Measurements from ENCODE around the gene FMR1NB.

The FMR1NB gene

GRCh38 chrX:147981038-147981752, at the start of gene FMR1NB:
FMR1NB (plus strand) TSS chrX:147981337; CDS start chrX:147981403, 66 bp downstream.
- no peak for DNase-seq (ENCODE audit: extremely low spot score, insufficient read length, low read depth)

GRCh38 chrX:147933815-147934214, 47.3 kb upstream of the FMR1NB start:
- DNase-seq (ENCODE audit: extremely low spot score, insufficient read length, low read depth): no peak
- FAIRE-seq: no peak

More at GRCh38 chrX:147981038-147981752, at the start of gene FMR1NB:
- FAIRE-seq: no peak

- DNase-seq (ENCODE audit: extremely low spot score, insufficient read length, low read depth): no peak
- FAIRE-seq: no peak
Observed at GRCh38 chrX:147935156-147935758, 45.9 kb upstream of the FMR1NB start.

GRCh38 chrX:147945286-147945685, 35.9 kb upstream of the FMR1NB start:
- FAIRE-seq: no peak
- DNase-seq (ENCODE audit: extremely low spot score, insufficient read length, low read depth): no peak

GRCh38 chrX:147948531-147948930, 32.6 kb upstream of the FMR1NB start:
- DNase-seq (ENCODE audit: extremely low spot score, insufficient read length, low read depth) (no peak), FAIRE-seq (no peak)

- DNase-seq (ENCODE audit: extremely low spot score, insufficient read length, low read depth) (no peak), FAIRE-seq (no peak)
Observed at GRCh38 chrX:147950352-147950751, 30.8 kb upstream of the FMR1NB start.

- no peak for DNase-seq (ENCODE audit: extremely low spot score, insufficient read length, low read depth)
- FAIRE-seq: no peak
Observed at GRCh38 chrX:147953976-147954375, 27.2 kb upstream of the FMR1NB start.

- FAIRE-seq (no peak), DNase-seq (ENCODE audit: extremely low spot score, insufficient read length, low read depth) (no peak)
Observed at GRCh38 chrX:147957291-147957690, 23.8 kb upstream of the FMR1NB start.

GRCh38 chrX:147958291-147958690, 22.8 kb upstream of the FMR1NB start:
- DNase-seq (ENCODE audit: extremely low spot score, insufficient read length, low read depth): no peak
- FAIRE-seq: no peak

GRCh38 chrX:147960722-147961121, 20.4 kb upstream of the FMR1NB start:
- no peak for FAIRE-seq

GRCh38 chrX:147962476-147962875, 18.7 kb upstream of the FMR1NB start:
- FAIRE-seq (no peak), DNase-seq (ENCODE audit: extremely low spot score, insufficient read length, low read depth) (no peak)

More at GRCh38 chrX:147960722-147961121, 20.4 kb upstream of the FMR1NB start:
- no peak for DNase-seq (ENCODE audit: extremely low spot score, insufficient read length, low read depth)

GRCh38 chrX:147978931-147979330, 2.2 kb upstream of the FMR1NB start:
- no peak for DNase-seq (ENCODE audit: extremely low spot score, insufficient read length, low read depth)
- FAIRE-seq: no peak

- DNase-seq (ENCODE audit: extremely low spot score, insufficient read length, low read depth) (no peak), FAIRE-seq (no peak)
Observed at GRCh38 chrX:148020329-148020728, 39.2 kb downstream of the FMR1NB start.

GRCh38 chrX:148024425-148025148, 43.5 kb downstream of the FMR1NB start:
- DNase-seq (ENCODE audit: extremely low spot score, insufficient read length, low read depth) (no peak), FAIRE-seq (peak; percentile 87)

- DNase-seq (ENCODE audit: extremely low spot score, insufficient read length, low read depth) (no peak), FAIRE-seq (no peak)
Observed at GRCh38 chrX:148035380-148035779, 54.2 kb downstream of the FMR1NB start.

- no peak for DNase-seq (ENCODE audit: extremely low spot score, insufficient read length, low read depth)
- no peak for FAIRE-seq
Observed at GRCh38 chrX:148037020-148037419, 55.9 kb downstream of the FMR1NB start.

- DNase-seq (ENCODE audit: extremely low spot score, insufficient read length, low read depth) (no peak), FAIRE-seq (no peak)
Observed at GRCh38 chrX:148043271-148043855, 62.2 kb downstream of the FMR1NB start.

- DNase-seq (ENCODE audit: extremely low spot score, insufficient read length, low read depth) (no peak), FAIRE-seq (no peak)
Observed at GRCh38 chrX:148047200-148047599, 66.1 kb downstream of the FMR1NB start.

GRCh38 chrX:148049441-148049840, 68.3 kb downstream of the FMR1NB start:
- FAIRE-seq (peak; percentile 89), DNase-seq (ENCODE audit: extremely low spot score, insufficient read length, low read depth) (no peak)

- FAIRE-seq (no peak), DNase-seq (ENCODE audit: extremely low spot score, insufficient read length, low read depth) (no peak)
Observed at GRCh38 chrX:148051973-148052372, 70.8 kb downstream of the FMR1NB start.

- no peak for FAIRE-seq
- no peak for DNase-seq (ENCODE audit: extremely low spot score, insufficient read length, low read depth)
Observed at GRCh38 chrX:148067285-148067684, 86.1 kb downstream of the FMR1NB start.

Measured in GM18507 (cell line).